Testis (tissue), 3 donors: ENCODE results near the gene CSMD2. TPM values are rescaled to one million over a fixed set of nuclear protein-coding genes. Genes with fewer than 3 reads are reported as not detected.

Experiments
- DNase-seq: peaks from one replicate; pipeline ENCODE4 v3.0.0-alpha.2; 2019
- H3K27ac ChIP-seq, 2 donors: fragments of 200-600 bp; sonication (generic); one replicate each; pipeline ENCODE4 v1.5.1; 2019
- H3K27me3 ChIP-seq: fragments of 200-600 bp; sonication (generic); one replicate; pipeline ENCODE4 v1.5.1; 2019
- H3K36me3 ChIP-seq: fragments of 200-600 bp; sonication (generic); one replicate; pipeline ENCODE4 v1.5.1; 2017; ENCODE audit warnings: low read depth; ENCODE audit errors: missing control alignments
- H3K4me1 ChIP-seq: fragments of 200-600 bp; sonication (generic); one replicate; pipeline ENCODE4 v1.5.1; 2019
- H3K4me3 ChIP-seq, 2 donors: fragments of 200-600 bp; sonication (generic); one replicate each; pipeline ENCODE4 v1.5.1; 2017 to 2019
- H3K9me3 ChIP-seq: fragments of 200-600 bp; sonication (generic); one replicate; pipeline ENCODE4 v1.5.1; 2017
- CTCF ChIP-seq, 3 experiments: fragments of 450-650 bp in 2 of 3; fragments of 200-600 bp in 1 of 3; sonication (generic) in 1 of 3; IDR thresholded peaks; one replicate each; pipeline ENCODE4 v1.5.1; 2016 to 2019; ENCODE audit warnings: antibody characterized with exemption in 3 of 3, mild to moderate bottlenecking in 2 of 3, moderate library complexity in 1 of 3
- POLR2A ChIP-seq: fragments of 450-650 bp; IDR thresholded peaks from one replicate; pipeline ENCODE4 v1.6.1; 2017; ENCODE audit warnings: antibody characterized with exemption, mild to moderate bottlenecking, moderate library complexity
- WGBS, 2 donors: methylation state at CpG; one replicate each; pipeline ENCODE4 v1.1.5; 2018; 5-methylcytosine and 5-hydroxymethylcytosine counted together
- intact Hi-C: fragments of 100-400 bp; cut with DNase I; formaldehyde crosslinking; loops from one replicate; pipeline ENCODE4 v1.15.1; 2023; ENCODE audit warnings: low total_unique reads
- polyA plus RNA-seq: library from polyadenylated mRNA; stranded (reverse); fragments of 350-450 nt; fragmentation: Illumina TruSeq; extraction: RNeasy Lipid Tissue Mini Kit (QIAGEN cat#74804); gene quantifications from one replicate; pipeline ENCODE4 v1.2.3, GENCODE V29; 2014; ENCODE audit warnings: low read depth, low replicate concordance; ENCODE audit not compliant: insufficient read depth
- total RNA-seq, 2 donors: library from RNA; depleted of rRNA; stranded (reverse); fragments of >200 nt; gene quantifications; one replicate each; pipeline ENCODE4 v1.2.3, GENCODE V29; 2016

CSMD2 gene
- total and polyA plus RNA-seq, 3 donors from 2014 or later, result 1.2 to 3.8 (median 2.7) TPM

- Histone ChIP-seq H3K27ac (no peak overlapping the region), H3K9me3 (no peaks in the 10 kb centered on the region), H3K36me3 (no peaks in the 10 kb centered on the region), H3K4me3 (no peak overlapping the region), H3K27me3 (no peaks in the 10 kb centered on the region), H3K4me1 (no peaks in the 10 kb centered on the region)
- TF ChIP-seq POLR2A, result no peak
- TF ChIP-seq CTCF (IDR thresholded peaks at IDR 0.05), result no peak
- intact Hi-C loops, result no loop called here
- no peak for DNase-seq
- WGBS, 2 donors, result 76 to 80% methylated on average over 6 of the region's 6 CpGs
Observed at GRCh38 chr1:33902486-33903209, 262.4 kb downstream of the CSMD2 start.

GRCh38 chr1:33899746-33900145 lies 265.3 kb downstream of the CSMD2 start:
- Histone ChIP-seq H3K27ac (no peak overlapping the region), H3K36me3 (no peaks in the 10 kb centered on the region), H3K4me1 (no peaks in the 10 kb centered on the region), H3K9me3 (no peaks in the 10 kb centered on the region), H3K4me3 (no peak overlapping the region), H3K27me3 (no peaks in the 10 kb centered on the region)
- TF ChIP-seq CTCF (IDR thresholded peaks at IDR 0.05), result no peak
- WGBS, 2 donors, result 71 to 76% methylated on average over 3 of the region's 3 CpGs
- DNase-seq, result no peak
- intact Hi-C loops, result no loop called here

GRCh38 chr1:33898881-33899280 lies 266.1 kb downstream of the CSMD2 start:
- WGBS, 2 donors, result 80 to 93% methylated on average over 8 to 9 of the region's 9 CpGs
- no peaks in the 10 kb centered on the region for H3K36me3 ChIP-seq
- no peak for DNase-seq
- H3K27ac ChIP-seq, result no peak overlapping the region
- TF ChIP-seq POLR2A (no peak), CTCF (IDR thresholded peaks at IDR 0.05) (no peak)
- H3K4me3 ChIP-seq, result no peak overlapping the region
- H3K9me3 ChIP-seq, result no peaks in the 10 kb centered on the region
- intact Hi-C loops, result no loop called here
- no peaks in the 10 kb centered on the region for H3K4me1 ChIP-seq
- H3K27me3 ChIP-seq, result no peaks in the 10 kb centered on the region

GRCh38 chr1:33898406-33898805 lies 266.6 kb downstream of the CSMD2 start:
- DNase-seq, result no peak
- H3K27ac ChIP-seq, result no peak overlapping the region
- TF ChIP-seq CTCF (IDR thresholded peaks at IDR 0.05) (no peak), POLR2A (no peak)

More at GRCh38 chr1:33898406-33898805, 266.6 kb downstream of the CSMD2 start:
- intact Hi-C loops, result no loop called here
- no peaks in the 10 kb centered on the region for H3K27me3 ChIP-seq
- H3K36me3 ChIP-seq, result no peaks in the 10 kb centered on the region
- WGBS, 2 donors, result 78 to 82% methylated on average over 3 of the region's 3 CpGs
- H3K4me3 ChIP-seq, result no peak overlapping the region
- H3K9me3 ChIP-seq, result no peaks in the 10 kb centered on the region
- no peaks in the 10 kb centered on the region for H3K4me1 ChIP-seq
